Measurements from ENCODE around the gene GJB5.

GJB5 gene

DNA sequence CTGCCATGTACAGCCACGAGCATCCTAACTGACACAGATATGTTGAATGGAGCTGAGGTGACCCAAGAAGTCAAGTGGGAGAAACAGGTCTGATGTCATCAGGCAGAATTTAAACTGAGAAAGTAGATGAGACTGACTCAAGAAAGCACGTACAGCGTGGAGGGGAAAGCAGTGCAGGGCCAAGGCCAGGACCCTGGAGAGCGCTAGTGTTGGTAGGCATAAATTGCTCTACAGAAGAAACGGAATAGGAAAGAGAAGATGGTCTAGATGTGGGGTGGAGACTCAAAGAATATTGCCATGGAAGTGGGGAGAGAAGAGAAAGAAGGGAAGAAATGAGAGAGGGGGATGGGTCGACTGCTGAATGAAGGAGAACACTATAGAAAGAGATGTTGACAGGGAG lies 45.3 kb upstream of the GJB5 start:
- TF ChIP-seq, protein P1, sequence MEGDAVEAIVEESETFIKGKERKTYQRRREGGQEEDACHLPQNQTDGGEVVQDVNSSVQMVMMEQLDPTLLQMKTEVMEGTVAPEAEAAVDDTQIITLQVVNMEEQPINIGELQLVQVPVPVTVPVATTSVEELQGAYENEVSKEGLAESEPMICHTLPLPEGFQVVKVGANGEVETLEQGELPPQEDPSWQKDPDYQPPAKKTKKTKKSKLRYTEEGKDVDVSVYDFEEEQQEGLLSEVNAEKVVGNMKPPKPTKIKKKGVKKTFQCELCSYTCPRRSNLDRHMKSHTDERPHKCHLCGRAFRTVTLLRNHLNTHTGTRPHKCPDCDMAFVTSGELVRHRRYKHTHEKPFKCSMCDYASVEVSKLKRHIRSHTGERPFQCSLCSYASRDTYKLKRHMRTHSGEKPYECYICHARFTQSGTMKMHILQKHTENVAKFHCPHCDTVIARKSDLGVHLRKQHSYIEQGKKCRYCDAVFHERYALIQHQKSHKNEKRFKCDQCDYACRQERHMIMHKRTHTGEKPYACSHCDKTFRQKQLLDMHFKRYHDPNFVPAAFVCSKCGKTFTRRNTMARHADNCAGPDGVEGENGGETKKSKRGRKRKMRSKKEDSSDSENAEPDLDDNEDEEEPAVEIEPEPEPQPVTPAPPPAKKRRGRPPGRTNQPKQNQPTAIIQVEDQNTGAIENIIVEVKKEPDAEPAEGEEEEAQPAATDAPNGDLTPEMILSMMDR (conservative IDR thresholded peaks at IDR 0.05; ENCODE audit: low read length), result no peak
- TF ChIP-seq EZH2phosphoT487 (IDR thresholded peaks at IDR 0.05; ENCODE audit: borderline replicate concordance), result no peak
- H3K36me3 ChIP-seq (ENCODE audit: insufficient read depth, low read length), result no peaks in the 10 kb centered on the region
- no peak overlapping the region for H3K4me2 ChIP-seq (ENCODE audit: low read depth, low read length, poor library complexity, severe bottlenecking)
- H3K27me3 ChIP-seq (ENCODE audit: insufficient read depth, low read length, poor library complexity, severe bottlenecking), result no peaks in the 10 kb centered on the region
- H3K9me3 ChIP-seq (ENCODE audit: insufficient read depth, low read depth, low read length), result no peaks in the 10 kb centered on the region
- no peaks in the 10 kb centered on the region for H3F3A ChIP-seq (ENCODE audit: low read depth)
- no peaks in the 10 kb centered on the region for H3K9me2 ChIP-seq (replicated peaks; ENCODE audit: low read depth, low read length)
- H4K20me1 ChIP-seq (ENCODE audit: insufficient read depth, low read length, poor library complexity, severe bottlenecking), result no peaks in the 10 kb centered on the region
- H3K4me3 ChIP-seq (ENCODE audit: low read length, poor library complexity, severe bottlenecking), result no peak overlapping the region
- no peak overlapping the region for H2AFZ ChIP-seq (ENCODE audit: low read length)
- no peaks in the 10 kb centered on the region for H3K4me1 ChIP-seq (ENCODE audit: insufficient read depth, low read length, poor library complexity, severe bottlenecking)
- no peaks in the 10 kb centered on the region for H3K79me2 ChIP-seq (ENCODE audit: insufficient read depth, low read length)
- no peak overlapping the region for H3K9ac ChIP-seq (ENCODE audit: low read depth, low read length, poor library complexity, severe bottlenecking)

DNA sequence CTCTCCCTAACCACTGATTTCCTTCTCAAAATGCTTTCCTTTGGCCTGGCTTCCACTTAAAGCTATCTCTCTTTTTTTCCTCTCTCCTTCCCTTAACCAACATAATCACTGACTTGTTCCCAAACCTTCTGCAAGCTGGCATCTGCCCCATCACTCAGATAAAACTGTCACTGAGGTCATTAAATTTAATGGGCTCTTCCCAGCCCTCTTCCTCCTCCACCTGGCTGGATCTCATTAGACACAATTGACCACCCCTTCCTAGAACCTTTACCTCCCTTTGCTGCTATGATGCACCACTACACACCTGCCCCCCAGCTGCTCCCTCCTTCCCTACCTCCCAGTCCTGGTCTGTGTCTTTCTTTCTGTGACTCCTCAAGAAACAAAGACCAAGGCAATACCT lies 44.0 kb upstream of the GJB5 start:
- no peak overlapping the region for H2AFZ ChIP-seq (ENCODE audit: low read length)
- H3K9me3 ChIP-seq (ENCODE audit: insufficient read depth, low read depth, low read length), result no peaks in the 10 kb centered on the region
- H3F3A ChIP-seq (ENCODE audit: low read depth), result no peaks in the 10 kb centered on the region
- no peaks in the 10 kb centered on the region for H3K9me2 ChIP-seq (replicated peaks; ENCODE audit: low read depth, low read length)
- no peaks in the 10 kb centered on the region for H3K79me2 ChIP-seq (ENCODE audit: insufficient read depth, low read length)
- H3K4me3 ChIP-seq (ENCODE audit: low read length, poor library complexity, severe bottlenecking), result no peak overlapping the region
- H3K9ac ChIP-seq (ENCODE audit: low read depth, low read length, poor library complexity, severe bottlenecking), result no peak overlapping the region
- TF ChIP-seq EZH2phosphoT487 (IDR thresholded peaks at IDR 0.05; ENCODE audit: borderline replicate concordance), result no peak
- H3K27me3 ChIP-seq (ENCODE audit: insufficient read depth, low read length, poor library complexity, severe bottlenecking), result no peaks in the 10 kb centered on the region
- H3K4me1 ChIP-seq (ENCODE audit: insufficient read depth, low read length, poor library complexity, severe bottlenecking), result no peaks in the 10 kb centered on the region
- no peaks in the 10 kb centered on the region for H4K20me1 ChIP-seq (ENCODE audit: insufficient read depth, low read length, poor library complexity, severe bottlenecking)
- no peaks in the 10 kb centered on the region for H3K36me3 ChIP-seq (ENCODE audit: insufficient read depth, low read length)
- no peak overlapping the region for H3K4me2 ChIP-seq (ENCODE audit: low read depth, low read length, poor library complexity, severe bottlenecking)

DNA sequence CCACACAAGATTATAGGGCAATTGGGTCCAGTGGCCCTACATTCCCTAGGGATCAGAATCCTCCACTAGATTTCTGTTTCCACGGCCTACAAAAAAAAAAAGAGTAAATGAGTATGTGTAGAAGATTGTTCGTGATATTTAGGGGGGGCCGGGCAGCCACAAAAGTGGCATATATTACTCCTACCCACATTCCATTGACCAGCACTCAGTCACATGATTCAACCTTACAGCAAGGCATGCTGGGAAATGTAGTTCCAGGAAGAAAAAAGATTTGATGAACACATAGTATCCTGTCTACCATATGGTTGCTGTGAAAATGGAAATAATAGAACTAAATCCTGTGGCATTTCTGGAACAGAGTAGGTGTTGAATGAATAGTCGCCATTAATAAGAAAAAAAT lies 43.4 kb upstream of the GJB5 start:
- Histone ChIP-seq H3K27me3 (ENCODE audit: insufficient read depth, low read length, poor library complexity, severe bottlenecking) (no peaks in the 10 kb centered on the region), H2AFZ (ENCODE audit: low read length) (no peak overlapping the region)
- TF ChIP-seq, protein P1 (conservative IDR thresholded peaks at IDR 0.05; ENCODE audit: low read length), result no peak
- TF ChIP-seq EZH2phosphoT487 (IDR thresholded peaks at IDR 0.05; ENCODE audit: borderline replicate concordance), result no peak

DNA sequence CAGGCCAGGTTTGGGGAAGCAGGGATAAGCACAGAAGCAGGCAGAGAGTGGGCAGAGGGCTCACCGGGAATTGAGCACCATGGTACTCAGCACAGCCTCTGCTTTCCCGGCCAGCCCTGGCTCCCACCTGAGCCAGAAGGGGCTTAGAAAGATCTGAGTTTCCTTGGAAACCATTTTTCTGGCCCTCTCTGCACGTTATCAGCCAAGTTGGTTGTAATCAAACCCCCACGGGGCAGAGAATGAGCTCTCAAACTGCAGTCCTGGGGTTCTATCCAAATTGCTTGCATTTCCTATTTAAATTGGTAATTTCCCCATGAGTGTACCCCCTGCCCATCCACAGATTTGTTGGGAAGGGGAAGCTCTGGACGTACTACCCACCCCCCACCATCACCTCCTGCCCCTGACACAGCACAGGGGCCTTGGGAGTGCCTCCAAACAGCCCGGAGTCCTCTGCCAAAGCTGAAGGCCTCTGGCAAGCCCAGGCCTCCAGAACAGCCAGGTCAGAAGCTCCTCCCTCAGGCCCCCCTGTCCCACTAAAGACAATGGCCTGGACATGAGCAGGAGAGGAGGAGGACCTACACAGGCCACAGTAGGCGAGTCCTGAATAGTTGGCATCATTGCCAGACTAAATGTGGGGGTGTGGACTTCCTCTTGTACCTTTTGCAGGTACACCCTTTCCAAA lies 42.7 kb upstream of the GJB5 start:
- no peaks in the 10 kb centered on the region for H3K79me2 ChIP-seq (ENCODE audit: insufficient read depth, low read length)
- TF ChIP-seq, protein P1 (conservative IDR thresholded peaks at IDR 0.05; ENCODE audit: low read length), result no peak
- no peak for TF ChIP-seq EZH2phosphoT487 (IDR thresholded peaks at IDR 0.05; ENCODE audit: borderline replicate concordance)
- H3K4me1 ChIP-seq (ENCODE audit: insufficient read depth, low read length, poor library complexity, severe bottlenecking), result no peaks in the 10 kb centered on the region
- no peaks in the 10 kb centered on the region for H3F3A ChIP-seq (ENCODE audit: low read depth)
- no peak overlapping the region for H3K9ac ChIP-seq (ENCODE audit: low read depth, low read length, poor library complexity, severe bottlenecking)
- no peaks in the 10 kb centered on the region for H4K20me1 ChIP-seq (ENCODE audit: insufficient read depth, low read length, poor library complexity, severe bottlenecking)
- H3K27me3 ChIP-seq (ENCODE audit: insufficient read depth, low read length, poor library complexity, severe bottlenecking), result no peaks in the 10 kb centered on the region
- H3K4me2 ChIP-seq (ENCODE audit: low read depth, low read length, poor library complexity, severe bottlenecking), result no peak overlapping the region
- no peaks in the 10 kb centered on the region for H3K9me2 ChIP-seq (replicated peaks; ENCODE audit: low read depth, low read length)
- no peak overlapping the region for H2AFZ ChIP-seq (ENCODE audit: low read length)
- H3K9me3 ChIP-seq (ENCODE audit: insufficient read depth, low read depth, low read length), result no peaks in the 10 kb centered on the region
- no peaks in the 10 kb centered on the region for H3K36me3 ChIP-seq (ENCODE audit: insufficient read depth, low read length)
- H3K4me3 ChIP-seq (ENCODE audit: low read length, poor library complexity, severe bottlenecking), result no peak overlapping the region

More for the DNA sequence above, 43.4 kb upstream of the GJB5 start:
- Histone ChIP-seq H3K9me2 (replicated peaks; ENCODE audit: low read depth, low read length) (no peaks in the 10 kb centered on the region), H3K4me1 (ENCODE audit: insufficient read depth, low read length, poor library complexity, severe bottlenecking) (no peaks in the 10 kb centered on the region), H3K4me2 (ENCODE audit: low read depth, low read length, poor library complexity, severe bottlenecking) (no peak overlapping the region), H3K79me2 (ENCODE audit: insufficient read depth, low read length) (no peaks in the 10 kb centered on the region), H3K9ac (ENCODE audit: low read depth, low read length, poor library complexity, severe bottlenecking) (no peak overlapping the region), H3K9me3 (ENCODE audit: insufficient read depth, low read depth, low read length) (no peaks in the 10 kb centered on the region), H4K20me1 (ENCODE audit: insufficient read depth, low read length, poor library complexity, severe bottlenecking) (no peaks in the 10 kb centered on the region), H3K4me3 (ENCODE audit: low read length, poor library complexity, severe bottlenecking) (no peak overlapping the region), H3F3A (ENCODE audit: low read depth) (no peaks in the 10 kb centered on the region), H3K36me3 (ENCODE audit: insufficient read depth, low read length) (no peaks in the 10 kb centered on the region)
